KBM-7 (cell line): ENCODE measurements around the gene CDY1B.
"Not testable (repeated sequence)": the region's sequence is repeated elsewhere in the genome, so short reads cannot be mapped to it uniquely, and the experiment has no call there.

Experiments
- DNase-seq: peaks from one replicate; pipeline ENCODE4 v3.0.0-alpha.2; 2015
- in situ Hi-C: fragments of 300-500 bp; cut with MboI; formaldehyde crosslinking; loops from 2 replicates; pipeline ENCODE4 v1.14.3; 2020; ENCODE audit warnings: low sequenced_read_pairs, low pct_unique_long_range_greater_than_20kb, mixed read lengths

Gene CDY1B

DNA sequence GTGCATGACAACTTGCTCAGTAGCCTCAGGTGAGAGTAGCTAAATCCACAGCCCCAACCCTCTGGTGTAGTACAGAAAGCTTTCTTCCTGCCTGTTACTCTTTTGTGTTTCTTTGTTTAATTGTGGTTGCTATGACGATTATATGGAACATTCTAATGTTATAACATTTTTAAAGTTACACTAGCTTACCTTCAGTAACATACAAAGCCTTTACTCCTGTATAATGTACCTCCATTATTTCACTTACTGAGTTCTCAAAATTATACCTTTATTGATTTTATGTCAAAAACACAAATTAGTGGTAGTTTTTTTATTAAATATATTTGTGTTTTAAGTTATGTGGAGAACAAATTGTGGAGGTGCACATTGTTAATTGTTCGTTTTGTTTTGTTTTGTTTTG lies at the start of gene CDY1B:
Gene CDY1B, minus strand, starts transcription at position 101 of the 400 bp plus-strand sequence. CDS start 331 bp downstream, outside the sequence.
- in situ Hi-C loops, DNase-seq: not testable (repeated sequence)

GRCh38 chrY:24049525-24049924 lies 1.7 kb upstream of the CDY1B start:
- DNase-seq, in situ Hi-C loops: not testable (repeated sequence)

GRCh38 chrY:24043209-24043608 lies 4.6 kb downstream of the CDY1B start:
- DNase-seq, in situ Hi-C loops: not testable (repeated sequence)

- in situ Hi-C loops = not testable (repeated sequence)
These were observed 8.7 kb downstream of the CDY1B start for GRCh38 chrY:24039008-24039718.

DNA sequence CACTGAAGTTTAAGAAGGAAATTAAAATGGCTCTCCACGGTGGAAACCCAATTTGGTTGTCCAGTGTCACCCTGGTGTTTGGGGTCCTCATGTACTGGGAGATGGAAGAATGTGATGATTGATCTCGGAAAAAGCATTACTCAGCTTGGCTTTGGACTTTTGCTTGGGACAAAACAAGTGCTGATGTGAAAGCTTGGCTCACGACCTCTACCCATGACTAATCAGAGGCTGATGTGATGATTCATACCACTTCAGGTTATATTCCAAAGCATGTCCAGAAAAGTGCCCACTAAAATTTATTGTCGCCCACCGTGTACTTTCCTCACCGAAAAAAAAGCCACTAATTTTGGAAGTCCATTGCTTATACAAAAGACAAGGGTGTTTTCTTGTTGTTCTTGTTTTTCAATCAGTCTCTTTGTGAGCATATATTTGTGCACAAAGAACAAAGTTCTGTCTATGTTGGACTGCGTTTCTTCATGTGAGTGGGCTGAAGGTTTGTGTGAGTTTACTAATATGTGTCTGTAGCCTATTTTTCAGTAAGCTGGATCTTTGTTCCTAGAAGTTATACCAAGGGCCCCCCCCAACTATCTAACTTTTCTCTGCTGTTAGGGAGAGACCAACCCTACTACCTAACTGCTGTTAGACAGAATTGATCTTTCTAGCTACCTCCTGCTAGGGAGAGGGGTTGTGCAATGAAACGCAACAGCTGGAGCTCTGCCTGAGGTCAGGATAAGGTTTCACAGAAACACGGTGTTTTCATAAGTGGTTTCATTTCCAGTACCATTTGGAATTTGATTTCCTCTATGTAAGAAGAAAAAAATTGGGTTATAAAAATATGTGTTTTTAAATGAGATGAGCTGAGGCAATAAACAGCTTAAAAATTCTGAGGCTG lies 21.4 kb downstream of the CDY1B start:
- in situ Hi-C loops, DNase-seq: not testable (repeated sequence)

More at GRCh38 chrY:24039008-24039718, 8.7 kb downstream of the CDY1B start:
- DNase-seq = not testable (repeated sequence)
